Upper lobe of left lung (tissue), 4 donors: Measurements from ENCODE around the gene PCDHA12.

Experiments
- EP300 ChIP-seq, 4 donors: sonication (generic); formaldehyde crosslinking; IDR thresholded peaks; one replicate each; pipeline ENCODE4 v1.5.1; 2017; ENCODE audit warnings: antibody characterized with exemption in 4 of 4, control low read depth in 2 of 4
- POLR2A ChIP-seq, 4 donors: fragments of 450-650 bp; IDR thresholded peaks; one replicate each; pipeline ENCODE4 v1.5.1; 2016 to 2017; ENCODE audit warnings: antibody characterized with exemption in 4 of 4, mild to moderate bottlenecking in 2 of 4
- TF ChIP-seq, protein P1 (sequence below), 6 experiments: fragments of 450-650 bp in 4 of 6; fragments of 200-600 bp in 2 of 6; sonication (generic) in 2 of 6; IDR thresholded peaks; one replicate each; pipeline ENCODE4 v1.5.1; 2016 to 2019; ENCODE audit warnings: antibody characterized with exemption in 6 of 6

- TF ChIP-seq, protein P1, sequence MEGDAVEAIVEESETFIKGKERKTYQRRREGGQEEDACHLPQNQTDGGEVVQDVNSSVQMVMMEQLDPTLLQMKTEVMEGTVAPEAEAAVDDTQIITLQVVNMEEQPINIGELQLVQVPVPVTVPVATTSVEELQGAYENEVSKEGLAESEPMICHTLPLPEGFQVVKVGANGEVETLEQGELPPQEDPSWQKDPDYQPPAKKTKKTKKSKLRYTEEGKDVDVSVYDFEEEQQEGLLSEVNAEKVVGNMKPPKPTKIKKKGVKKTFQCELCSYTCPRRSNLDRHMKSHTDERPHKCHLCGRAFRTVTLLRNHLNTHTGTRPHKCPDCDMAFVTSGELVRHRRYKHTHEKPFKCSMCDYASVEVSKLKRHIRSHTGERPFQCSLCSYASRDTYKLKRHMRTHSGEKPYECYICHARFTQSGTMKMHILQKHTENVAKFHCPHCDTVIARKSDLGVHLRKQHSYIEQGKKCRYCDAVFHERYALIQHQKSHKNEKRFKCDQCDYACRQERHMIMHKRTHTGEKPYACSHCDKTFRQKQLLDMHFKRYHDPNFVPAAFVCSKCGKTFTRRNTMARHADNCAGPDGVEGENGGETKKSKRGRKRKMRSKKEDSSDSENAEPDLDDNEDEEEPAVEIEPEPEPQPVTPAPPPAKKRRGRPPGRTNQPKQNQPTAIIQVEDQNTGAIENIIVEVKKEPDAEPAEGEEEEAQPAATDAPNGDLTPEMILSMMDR (IDR thresholded peaks at IDR 0.05) = peak in 5 of 6 experiments; percentile 9 to 54 (median 21)
- TF ChIP-seq POLR2A (IDR thresholded peaks at IDR 0.05) = no peak
- TF ChIP-seq EP300 (IDR thresholded peaks at IDR 0.05) = no peak
These were observed 6.9 kb downstream of the PCDHA12 start, which contains the start of gene PCDHA13 for GRCh38 chr5:140881889-140882590.
